CD4-positive, alpha-beta T cell treated with Interleukin-6 at 100 ng/mL for 8 hours (primary cell): ENCODE data around the gene CRB1.

Experiments used
- DNase-seq: peaks from one replicate; pipeline ENCODE4 v3.0.0-alpha.2; 2020; ENCODE audit warnings: mixed read lengths, low spot score

The CRB1 gene

GRCh38 chr1:197304638-197305200 lies 36.7 kb downstream of the CRB1 start:
- DNase-seq = no peak

- no peak for DNase-seq
Measured at GRCh38 chr1:197305925-197306324, 37.9 kb downstream of the CRB1 start.

- no peak for DNase-seq
Measured at GRCh38 chr1:197306381-197307062, 38.5 kb downstream of the CRB1 start.

GRCh38 chr1:197307136-197307535 lies 39.1 kb downstream of the CRB1 start:
- DNase-seq = no peak

GRCh38 chr1:197307551-197307950 lies 39.5 kb downstream of the CRB1 start:
- no peak for DNase-seq

DNA sequence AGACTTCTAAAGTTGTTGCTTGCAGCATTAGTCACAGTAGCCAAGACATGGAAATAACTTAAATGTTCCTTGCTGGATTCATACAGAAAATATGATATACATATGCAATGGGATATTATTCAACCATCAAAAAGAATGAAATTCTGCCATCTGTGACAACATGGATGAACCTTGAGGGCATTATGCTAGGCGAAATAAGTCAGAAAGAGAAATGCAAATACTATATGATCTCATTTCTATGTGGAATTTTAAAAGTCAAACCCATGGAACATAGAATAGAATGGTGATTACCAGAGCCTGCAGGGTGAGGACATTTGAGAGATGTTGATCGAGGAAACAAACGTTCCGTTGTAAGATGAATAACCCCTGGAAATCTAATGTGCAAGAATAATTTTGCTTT lies 43.0 kb downstream of the CRB1 start:
- DNase-seq = no peak

DNA sequence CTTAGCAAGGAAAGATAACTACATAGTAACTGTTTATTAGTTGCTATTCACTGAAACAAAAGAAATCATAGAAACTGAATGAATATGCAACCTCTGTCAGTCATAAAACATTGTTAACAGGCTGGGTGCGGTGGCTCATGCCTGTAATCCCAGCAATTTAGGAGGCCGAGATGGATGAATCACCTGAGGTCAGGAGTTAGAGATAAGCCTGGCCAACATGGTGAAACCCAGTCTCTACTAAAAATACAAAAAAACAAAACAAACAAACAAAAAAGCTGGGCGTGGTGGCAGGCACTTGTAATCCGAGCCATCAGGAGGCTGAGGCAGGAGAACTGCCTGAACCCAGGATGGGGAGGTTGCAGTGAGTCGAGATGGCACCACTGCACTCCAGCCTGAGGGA lies 44.1 kb downstream of the CRB1 start:
- no peak for DNase-seq

DNA sequence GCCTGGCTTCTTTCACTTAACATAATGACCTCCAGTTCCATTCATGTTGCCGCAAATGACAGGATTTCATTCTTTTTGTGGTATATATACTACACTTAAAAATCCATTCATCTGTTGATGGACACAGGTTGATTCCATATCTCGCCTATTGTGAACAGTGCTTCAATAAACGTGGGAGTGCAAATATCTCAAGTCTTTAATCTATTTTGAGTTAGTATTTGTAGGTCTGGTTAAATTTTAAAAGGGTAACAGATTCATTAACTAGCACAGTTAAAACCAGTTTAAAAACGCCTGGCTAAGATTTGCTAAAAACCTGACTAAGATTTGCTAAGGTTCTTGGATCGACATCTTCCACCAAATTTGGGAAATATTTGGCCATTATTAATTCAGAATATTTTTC lies 45.7 kb downstream of the CRB1 start:
- no peak for DNase-seq

GRCh38 chr1:197314682-197315081 lies 46.6 kb downstream of the CRB1 start:
- DNase-seq = no peak

DNA sequence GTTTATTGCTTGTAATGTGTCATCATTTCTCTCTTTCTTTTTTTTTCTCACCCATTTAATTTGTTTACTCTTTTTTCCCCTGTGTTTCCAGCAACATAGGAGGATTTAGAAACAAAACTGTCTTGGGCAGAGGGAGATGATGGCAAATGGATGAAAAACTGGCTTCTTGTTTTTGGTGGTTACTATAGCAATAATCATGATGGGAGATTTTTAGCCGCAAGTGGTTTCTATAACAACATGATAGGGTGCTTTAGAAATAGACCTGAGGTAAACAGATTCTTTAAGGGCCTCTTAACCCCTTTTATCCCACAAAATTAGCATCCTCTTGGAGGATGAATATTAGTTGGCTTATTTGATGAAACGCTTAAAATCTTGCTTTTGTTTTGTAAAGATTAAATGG lies 51.6 kb downstream of the CRB1 start:
- DNase-seq = no peak

- no peak for DNase-seq
Measured at GRCh38 chr1:197320991-197321531, 53.0 kb downstream of the CRB1 start.

- no peak for DNase-seq
Measured at GRCh38 chr1:197321811-197322210, 53.8 kb downstream of the CRB1 start.

- no peak for DNase-seq
Measured at GRCh38 chr1:197327776-197328364, 59.8 kb downstream of the CRB1 start.

GRCh38 chr1:197330213-197330612 lies 62.2 kb downstream of the CRB1 start:
- DNase-seq = no peak

DNA sequence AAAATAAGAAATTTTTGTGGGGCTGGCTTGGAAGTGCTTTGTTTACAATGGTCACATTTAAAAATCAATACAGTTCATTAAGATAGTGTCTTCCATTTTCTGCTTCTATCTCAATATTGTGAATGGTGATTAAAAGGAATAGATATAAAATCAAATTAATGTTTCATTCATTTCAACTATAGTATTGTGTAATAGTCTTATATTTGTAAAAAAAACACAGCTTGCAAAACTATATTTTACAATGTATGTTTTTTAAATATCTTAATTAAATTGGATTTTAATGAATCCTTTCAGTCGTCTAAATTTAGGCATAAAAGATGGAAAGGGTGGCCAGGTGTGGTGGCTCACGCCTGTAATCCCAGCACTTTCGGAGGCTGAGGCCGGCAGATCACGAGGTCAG lies 63.5 kb downstream of the CRB1 start:
- no peak for DNase-seq

GRCh38 chr1:197333041-197333440 lies 65.0 kb downstream of the CRB1 start:
- no peak for DNase-seq

DNA sequence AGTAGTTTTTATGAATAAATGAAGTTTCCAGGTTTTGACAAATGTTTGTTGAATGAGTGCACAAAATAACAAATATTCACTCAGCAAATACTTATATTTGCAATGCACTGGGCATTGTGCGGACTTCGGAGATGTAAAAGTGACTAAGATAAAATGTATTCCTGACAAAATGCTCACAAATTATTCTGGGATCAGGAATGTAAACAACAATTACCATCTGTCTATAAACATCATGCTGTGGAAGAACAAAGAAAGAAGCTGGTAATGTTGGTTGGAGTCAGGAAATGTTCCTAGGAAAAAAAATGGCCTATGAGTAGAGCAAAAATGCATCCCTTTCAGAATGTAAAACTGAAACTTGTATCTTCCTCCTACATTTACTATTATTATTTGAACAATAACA lies 68.5 kb downstream of the CRB1 start:
- DNase-seq = no peak

GRCh38 chr1:197339106-197340060 lies 71.3 kb downstream of the CRB1 start:
- DNase-seq = no peak

DNA sequence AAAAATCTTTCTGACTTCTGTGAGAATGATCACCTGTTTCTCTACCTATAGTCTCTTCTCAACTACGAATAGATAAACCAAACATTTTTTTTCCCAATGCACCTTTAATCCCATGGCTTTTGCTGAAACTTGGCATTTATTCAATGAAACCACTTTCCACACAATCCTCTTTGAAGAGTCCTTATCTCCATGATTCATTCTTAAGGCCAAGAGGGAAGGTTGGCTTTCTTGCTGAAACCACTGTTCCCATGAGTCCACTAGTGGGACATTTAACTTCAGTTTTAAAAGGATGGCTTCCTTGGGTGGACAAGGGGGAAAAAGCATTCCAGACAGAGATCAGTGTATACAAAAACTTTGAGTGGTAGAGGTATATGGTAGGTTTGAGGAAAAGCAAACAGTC lies 73.6 kb downstream of the CRB1 start:
- DNase-seq = no peak

GRCh38 chr1:197342044-197342565 lies 74.1 kb downstream of the CRB1 start:
- DNase-seq = no peak

- DNase-seq = no peak
Measured at GRCh38 chr1:197342669-197343068, 74.6 kb downstream of the CRB1 start.

GRCh38 chr1:197343663-197344273 lies 75.7 kb downstream of the CRB1 start:
- no peak for DNase-seq
